GM12878 (cell line): ENCODE data around the gene HHLA2. TPM values are rescaled to one million over a fixed set of nuclear protein-coding genes. Genes with fewer than 3 reads are reported as not detected.
A peak's percentile ranks its signal among the peaks of the same experiment; 100 is the strongest.

Source experiments
- FOS ChIP-seq: IDR thresholded peaks from 3 replicates; pipeline ENCODE4 v1.6.1; 2011; ENCODE audit warnings: borderline replicate concordance; ENCODE audit not compliant: insufficient read length; ENCODE audit errors: extremely low read depth
- HDAC2 ChIP-seq: fragments of 200-600 bp; sonication (generic); IDR thresholded peaks from 2 replicates; pipeline ENCODE4 v1.6.1; 2017
- HDAC6 ChIP-seq: fragments of 200-600 bp; sonication (generic); IDR thresholded peaks from one replicate; pipeline ENCODE4 v1.8.0; 2017; ENCODE audit warnings: antibody characterized with exemption; ENCODE audit not compliant: unreplicated experiment
- HDGF ChIP-seq: fragments of 450-650 bp; IDR thresholded peaks from 2 replicates; pipeline ENCODE4 v1.6.1; 2016; ENCODE audit warnings: antibody characterized with exemption
- JUND ChIP-seq: IDR thresholded peaks from 2 replicates; pipeline ENCODE4 v1.6.1; 2012; ENCODE audit warnings: low read depth, mild to moderate bottlenecking, low read length, improper control_type of control experiment, moderate library complexity
- KAT2A ChIP-seq: conservative IDR thresholded peaks from 2 replicates; pipeline ENCODE4 v1.6.1; 2011; ENCODE audit warnings: low read depth, low read length; ENCODE audit not compliant: control insufficient read depth
- MEF2A ChIP-seq: IDR thresholded peaks from 2 replicates; pipeline ENCODE4 v1.6.1; 2011; ENCODE audit warnings: low read depth, mild to moderate bottlenecking, low read length, moderate library complexity; ENCODE audit not compliant: insufficient read depth
- MLLT1 ChIP-seq: fragments of 450-650 bp; IDR thresholded peaks from 2 replicates; pipeline ENCODE4 v1.6.1; 2016; ENCODE audit warnings: mild to moderate bottlenecking
- MYC ChIP-seq: IDR thresholded peaks from 2 replicates; pipeline ENCODE4 v1.6.1; 2011; ENCODE audit warnings: mild to moderate bottlenecking, low read length, moderate library complexity, inconsistent platforms; ENCODE audit not compliant: insufficient read depth, insufficient replicate concordance, insufficient read length, severe bottlenecking
- NFXL1 ChIP-seq: fragments of 450-650 bp; IDR thresholded peaks from 2 replicates; pipeline ENCODE4 v1.6.1; 2017; ENCODE audit warnings: antibody characterized with exemption, mild to moderate bottlenecking, borderline replicate concordance
- NFYB ChIP-seq: IDR thresholded peaks from 2 replicates; pipeline ENCODE4 v1.6.1; 2011; ENCODE audit warnings: low read depth, mild to moderate bottlenecking, low read length, improper control_type of control experiment, moderate library complexity; ENCODE audit not compliant: insufficient read depth
- NR2C2 ChIP-seq: IDR thresholded peaks from 2 replicates; pipeline ENCODE4 v1.6.1; 2011; ENCODE audit warnings: borderline replicate concordance, low read depth; ENCODE audit not compliant: control insufficient read depth, insufficient read length
- NR2F1 ChIP-seq: fragments of 450-650 bp; conservative IDR thresholded peaks from 2 replicates; pipeline ENCODE4 v1.6.1; 2017; ENCODE audit warnings: mild to moderate bottlenecking
- PAX5 ChIP-seq: IDR thresholded peaks from 2 replicates; pipeline ENCODE4 v1.6.1; 2011; ENCODE audit warnings: low read depth, low read length, borderline replicate concordance
- PML ChIP-seq: IDR thresholded peaks from 2 replicates; pipeline ENCODE4 v1.6.1; 2012; ENCODE audit warnings: low read length, inconsistent platforms
- PRDM15 ChIP-seq: fragments of 450-650 bp; formaldehyde crosslinking; IDR thresholded peaks from 2 replicates; pipeline ENCODE4 v1.4.0; 2020; ENCODE audit warnings: mild to moderate bottlenecking, moderate library complexity
- RAD21 ChIP-seq: IDR thresholded peaks from 2 replicates; pipeline ENCODE4 v1.6.1; 2011; ENCODE audit warnings: mild to moderate bottlenecking, low read depth, low read length, moderate library complexity; ENCODE audit not compliant: insufficient read depth
- RELA ChIP-seq: fragments of 450-650 bp; IDR thresholded peaks from 2 replicates; pipeline ENCODE4 v1.8.0; 2014; ENCODE audit warnings: borderline replicate concordance; ENCODE audit not compliant: partially characterized antibody
- SREBF2 ChIP-seq: IDR thresholded peaks from 2 replicates; pipeline ENCODE4 v1.6.1; 2012; ENCODE audit warnings: mild to moderate bottlenecking, low read length
- YBX1 ChIP-seq: fragments of 450-650 bp; IDR thresholded peaks from 2 replicates; pipeline ENCODE4 v1.6.1; 2016; ENCODE audit warnings: antibody characterized with exemption
- ZNF274 ChIP-seq: IDR thresholded peaks from one replicate; pipeline ENCODE4 v1.8.0; 2011; ENCODE audit not compliant: insufficient read length, insufficient read depth
- ZNF384 ChIP-seq: IDR thresholded peaks from 2 replicates; pipeline ENCODE4 v1.6.1; 2012; ENCODE audit warnings: low read depth, mild to moderate bottlenecking, low read length, improper control_type of control experiment, borderline replicate concordance
- polyA plus RNA-seq, 11 experiments: library from polyadenylated mRNA; depleted of rRNA in 4 of 11; unstranded in 6 of 11; stranded (reverse) in 5 of 11; fragments of >200 nt; fragmentation: Nextera tagmentation in 4 of 11; fragmentation: Illumina TruSeq in 1 of 11; extraction: Ambion mirVana in 4 of 11; extraction: Trizol in 1 of 11; gene quantifications; 1 replicate in 1 of 11; 2 replicates in 10 of 11; pipeline versions ENCODE4 v1.2.1 to v1.2.3, GENCODE V29; 2011 to 2016; ENCODE audit warnings: inconsistent platforms in 2 of 11, missing spikeins in 2 of 11, low read depth in 1 of 11
- total RNA-seq, 4 experiments: library from RNA; depleted of rRNA in 3 of 4; stranded (reverse); fragments of >200 nt in 3 of 4; fragmentation: Illumina TruSeq in 1 of 4; extraction: Trizol in 1 of 4; gene quantifications; 2 replicates each; pipeline versions ENCODE4 v1.2.1 to v1.2.3, GENCODE V29; 2013 to 2021
- TF ChIP-seq, protein P1 (sequence below): fragments of 450-650 bp; IDR thresholded peaks from 2 replicates; pipeline ENCODE4 v1.6.1; 2018; ENCODE audit warnings: mild to moderate bottlenecking, low read depth, moderate library complexity; ENCODE audit not compliant: partially characterized antibody

Gene HHLA2
- total and polyA plus RNA-seq, 10 of the 15 experiments (the other 5 are each of a cell fraction or from before 2014, with no cell fraction given) = 0.11 to 1.3 (median 0.28) TPM; not detected in 1

DNA sequence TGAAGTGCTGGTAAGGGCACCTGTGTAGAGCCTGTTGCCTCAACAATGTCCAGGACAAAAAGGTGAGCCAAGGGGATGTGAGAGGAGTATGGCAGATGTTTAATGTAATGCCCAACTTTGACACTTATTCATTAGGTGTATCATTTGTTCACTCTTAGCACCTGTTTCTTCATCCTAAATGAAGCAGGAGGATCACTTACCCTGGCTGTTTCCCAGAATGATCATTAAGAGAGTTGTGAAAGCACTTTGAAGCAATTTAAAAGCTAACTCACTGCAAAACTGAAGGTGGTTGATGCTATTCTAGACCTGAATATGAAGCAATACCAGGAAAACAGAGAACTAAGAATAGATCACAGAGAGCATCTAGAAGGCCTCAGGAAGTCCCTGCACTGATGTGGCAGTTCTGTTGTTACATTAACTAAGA is 3.4 kb upstream of the HHLA2 start (continued):
- TF ChIP-seq HDGF (no peak), KAT2A (no peak), MLLT1 (no peak), NR2C2 (no peak), MYC (no peak), MEF2A (peak; percentile 99), SREBF2 (no peak), NR2F1 (0 out of 2 replicates have a peak, but pooled peaks have one; percentile 20), NFXL1 (no peak), ZNF384 (no peak), NFYB (no peak), RAD21 (no peak), FOS (no peak), PRDM15 (CRISPR knock-in tag) (no peak), HDAC2 (no peak), RELA (no peak), PAX5 (no peak; the same call in 1 of the 2 replicates), YBX1 (no peak), JUND (no peak), HDAC6 (no peak), ZNF274 (no peak), PML (peak; percentile 68; the same call in 1 of the 2 replicates)
- TF ChIP-seq, protein P1, sequence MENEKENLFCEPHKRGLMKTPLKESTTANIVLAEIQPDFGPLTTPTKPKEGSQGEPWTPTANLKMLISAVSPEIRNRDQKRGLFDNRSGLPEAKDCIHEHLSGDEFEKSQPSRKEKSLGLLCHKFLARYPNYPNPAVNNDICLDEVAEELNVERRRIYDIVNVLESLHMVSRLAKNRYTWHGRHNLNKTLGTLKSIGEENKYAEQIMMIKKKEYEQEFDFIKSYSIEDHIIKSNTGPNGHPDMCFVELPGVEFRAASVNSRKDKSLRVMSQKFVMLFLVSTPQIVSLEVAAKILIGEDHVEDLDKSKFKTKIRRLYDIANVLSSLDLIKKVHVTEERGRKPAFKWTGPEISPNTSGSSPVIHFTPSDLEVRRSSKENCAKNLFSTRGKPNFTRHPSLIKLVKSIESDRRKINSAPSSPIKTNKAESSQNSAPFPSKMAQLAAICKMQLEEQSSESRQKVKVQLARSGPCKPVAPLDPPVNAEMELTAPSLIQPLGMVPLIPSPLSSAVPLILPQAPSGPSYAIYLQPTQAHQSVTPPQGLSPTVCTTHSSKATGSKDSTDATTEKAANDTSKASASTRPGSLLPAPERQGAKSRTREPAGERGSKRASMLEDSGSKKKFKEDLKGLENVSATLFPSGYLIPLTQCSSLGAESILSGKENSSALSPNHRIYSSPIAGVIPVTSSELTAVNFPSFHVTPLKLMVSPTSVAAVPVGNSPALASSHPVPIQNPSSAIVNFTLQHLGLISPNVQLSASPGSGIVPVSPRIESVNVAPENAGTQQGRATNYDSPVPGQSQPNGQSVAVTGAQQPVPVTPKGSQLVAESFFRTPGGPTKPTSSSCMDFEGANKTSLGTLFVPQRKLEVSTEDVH = no peak
